Measurements from ENCODE around the gene SP140L. TPM values are rescaled to one million over a fixed set of nuclear protein-coding genes. Genes with fewer than 3 reads are reported as not detected.
A peak's percentile ranks its signal among the peaks of the same experiment; 100 is the strongest.
"Not testable (repeated sequence)": the region's sequence is repeated elsewhere in the genome, so short reads cannot be mapped to it uniquely, and the experiment has no call there.

SP140L gene
- total RNA-seq, 1 experiment from 2014 or later, result 13.9 TPM

GRCh38 chr2:230323385-230324106 lies 3.4 kb upstream of the SP140L start:
- peak; percentile 44 for DNase-seq (ENCODE audit: low read depth)

DNA sequence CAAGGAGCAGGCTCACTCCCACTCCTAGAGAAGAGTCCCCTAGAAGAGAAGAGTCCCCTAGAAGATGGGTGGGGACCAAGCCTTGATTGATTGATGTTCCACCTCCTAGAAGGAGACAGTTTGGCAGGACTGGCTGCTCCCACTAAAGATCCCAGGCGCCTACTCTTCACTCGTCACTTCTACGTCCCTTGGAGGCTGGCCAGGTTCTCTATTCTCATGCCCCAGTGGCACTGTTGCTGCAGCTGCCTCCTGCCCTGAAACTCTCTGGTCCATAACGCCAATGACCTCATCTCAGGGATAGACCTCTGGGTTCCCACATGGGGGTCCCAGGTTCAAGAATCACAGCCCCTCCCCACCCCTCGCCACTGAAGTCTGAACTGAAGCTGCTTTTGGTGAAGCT lies 2.5 kb upstream of the SP140L start:
- no peak for DNase-seq (ENCODE audit: low read depth)

DNA sequence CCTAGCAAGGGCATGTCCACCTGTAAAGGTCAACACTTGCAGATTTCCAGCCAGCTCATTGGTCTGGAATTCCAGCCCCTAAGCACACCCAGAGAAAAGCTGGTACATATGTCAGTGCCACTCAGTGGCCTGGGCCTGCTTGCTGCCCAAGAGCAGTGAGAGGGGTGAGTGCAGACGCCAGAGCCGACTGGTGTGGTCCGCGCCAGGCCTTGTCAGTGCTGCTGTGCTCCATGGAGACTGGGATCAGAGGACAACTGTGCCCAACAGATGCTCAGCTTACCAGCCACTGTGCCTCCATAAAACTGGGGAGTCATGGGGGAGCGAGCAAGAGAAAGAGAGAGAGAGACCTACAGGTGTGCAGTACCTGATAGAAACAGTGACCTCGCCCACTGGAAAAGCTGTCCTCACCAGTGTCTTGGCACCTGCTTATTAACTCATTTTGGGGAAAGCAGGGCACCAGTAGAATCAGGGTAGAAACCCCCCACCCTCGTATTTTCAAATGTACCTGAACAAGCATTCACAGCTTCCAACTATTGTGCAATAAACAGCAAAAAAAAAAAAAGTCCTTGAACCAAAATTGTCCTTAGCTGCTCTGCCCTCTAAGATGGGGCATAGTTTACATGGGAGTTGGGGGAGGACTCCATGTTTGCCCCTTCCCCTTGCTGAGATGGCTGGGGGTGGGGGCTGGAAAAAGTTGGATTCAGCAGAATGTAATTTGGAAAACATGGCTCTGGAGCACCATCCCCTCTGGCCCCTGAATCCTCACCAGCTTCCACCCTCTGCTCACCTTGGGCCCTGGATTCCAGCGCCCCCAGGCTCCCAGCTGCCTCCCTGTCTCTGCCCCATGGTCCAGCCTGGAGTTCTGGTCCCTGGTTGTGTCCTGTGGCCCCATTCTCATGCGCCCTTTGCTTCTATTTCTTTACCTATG lies 1.4 kb upstream of the SP140L start:
- no peak for DNase-seq (ENCODE audit: low read depth)

DNA sequence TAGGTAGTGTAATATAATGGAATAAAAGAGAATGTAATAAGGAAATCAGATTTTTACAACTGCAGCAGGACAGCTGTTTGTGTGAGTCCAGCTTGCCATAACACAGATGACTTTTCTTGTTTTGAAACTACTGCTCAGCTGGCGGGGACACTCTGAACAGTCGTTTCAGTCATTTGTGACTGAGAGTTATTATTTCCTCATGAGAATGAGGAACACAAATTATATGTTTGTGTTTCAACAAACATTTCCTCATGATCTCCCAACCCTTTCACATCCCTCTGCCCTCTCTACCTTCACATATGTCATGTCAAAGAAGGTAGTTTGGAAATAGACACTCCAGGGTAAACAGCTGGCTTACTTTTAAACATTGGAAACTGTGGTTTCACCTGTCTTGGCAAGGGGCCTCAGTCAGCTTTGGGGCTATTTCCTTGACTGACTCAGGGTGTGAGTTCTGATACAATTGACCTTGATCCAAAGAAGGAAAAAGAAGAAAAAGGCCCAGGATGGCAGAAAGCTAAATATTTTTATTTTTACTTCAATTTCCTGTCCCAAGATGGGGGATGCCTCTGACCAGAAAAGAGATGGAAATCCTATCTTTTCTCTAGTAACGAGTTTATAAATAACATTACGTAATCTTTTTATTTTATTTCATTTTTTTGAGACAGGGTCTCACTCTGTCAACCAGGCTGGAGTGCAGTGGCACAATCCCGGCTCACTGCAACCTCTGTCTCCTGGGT lies 593 bp downstream of the SP140L start:
- no peak for DNase-seq (ENCODE audit: low read depth)

DNA sequence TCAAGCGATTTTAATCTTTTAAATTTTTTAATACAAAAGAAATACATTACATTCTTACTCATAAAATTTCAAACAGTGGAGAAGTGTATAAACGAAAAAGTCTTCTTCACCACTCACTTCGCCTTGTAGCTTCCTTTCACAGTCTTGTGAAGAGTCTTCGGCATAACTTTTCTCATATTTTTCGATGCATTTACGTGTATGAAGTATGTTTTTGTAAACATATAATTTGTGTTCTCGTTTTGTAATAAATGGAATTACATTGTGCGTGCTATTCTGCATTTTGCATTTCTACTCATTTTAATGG lies 1.1 kb downstream of the SP140L start:
- DNase-seq (ENCODE audit: low read depth), result no peak

- no peak for DNase-seq (ENCODE audit: low read depth)
These were observed 3.1 kb downstream of the SP140L start for GRCh38 chr2:230329946-230330605.

GRCh38 chr2:230330725-230331124 lies 3.7 kb downstream of the SP140L start:
- DNase-seq (ENCODE audit: low read depth), result peak; percentile 25

GRCh38 chr2:230335461-230335863 lies 8.5 kb downstream of the SP140L start:
- no peak for DNase-seq (ENCODE audit: low read depth)

DNA sequence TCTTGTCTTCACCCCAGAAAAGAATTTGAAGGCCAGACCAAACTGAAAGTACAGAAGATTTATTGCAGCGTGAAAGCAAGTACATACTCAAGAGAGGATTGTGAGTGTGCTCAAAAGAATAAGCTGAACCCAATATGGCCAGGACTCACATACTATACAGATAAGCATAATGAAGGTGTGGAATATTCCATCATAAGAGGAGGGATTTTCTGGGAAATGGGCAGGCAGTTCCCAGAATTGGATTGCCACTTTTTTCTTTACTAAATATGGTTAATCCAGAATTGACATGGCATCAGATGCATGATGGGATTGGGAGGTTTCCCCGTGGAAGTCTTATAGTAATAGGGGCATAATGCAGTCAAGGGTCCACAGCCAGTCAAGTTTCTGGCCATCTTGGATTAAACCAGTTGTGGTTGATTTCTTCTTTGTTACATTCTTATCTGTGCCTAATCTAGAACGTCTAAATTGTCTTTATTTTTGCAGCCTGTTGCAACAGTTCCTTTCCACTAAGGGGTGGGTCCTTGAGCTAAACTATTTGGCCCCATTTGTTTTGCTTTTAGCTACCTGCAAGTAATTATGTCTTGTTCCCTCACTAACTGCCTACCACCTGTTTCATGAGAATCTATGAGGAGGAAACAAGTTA lies 9.0 kb downstream of the SP140L start:
- no peak for DNase-seq (ENCODE audit: low read depth)

DNA sequence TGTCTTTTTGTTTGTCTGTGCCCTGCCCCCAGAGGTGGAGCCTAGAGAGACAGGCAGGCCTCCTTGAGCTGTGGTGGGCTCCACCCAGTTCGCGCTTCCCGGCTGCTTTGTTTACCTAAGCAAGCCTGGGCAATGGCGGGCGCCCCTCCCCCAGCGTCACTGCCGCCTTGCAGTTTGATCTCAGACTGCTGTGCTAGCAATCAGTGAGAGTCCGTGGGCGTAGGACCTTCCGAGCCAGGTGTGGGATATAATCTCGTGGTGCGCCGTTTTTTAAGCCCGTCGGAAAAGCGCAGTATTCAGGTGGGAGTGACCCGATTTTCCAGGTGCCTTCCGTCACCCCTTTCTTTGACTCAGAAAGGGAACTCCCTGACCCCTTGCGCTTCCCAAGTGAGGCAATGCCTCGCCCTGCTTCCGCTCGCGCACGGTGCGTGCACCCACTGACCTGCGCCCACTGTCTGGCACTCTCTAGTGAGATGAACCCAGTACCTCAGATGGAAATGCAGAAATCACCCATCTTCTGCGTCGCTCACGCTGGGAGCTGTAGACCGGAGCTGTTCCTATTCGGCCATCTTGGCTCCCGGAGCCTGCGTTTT lies 15.0 kb downstream of the SP140L start:
- not testable (repeated sequence) for DNase-seq (ENCODE audit: low read depth)

DNA sequence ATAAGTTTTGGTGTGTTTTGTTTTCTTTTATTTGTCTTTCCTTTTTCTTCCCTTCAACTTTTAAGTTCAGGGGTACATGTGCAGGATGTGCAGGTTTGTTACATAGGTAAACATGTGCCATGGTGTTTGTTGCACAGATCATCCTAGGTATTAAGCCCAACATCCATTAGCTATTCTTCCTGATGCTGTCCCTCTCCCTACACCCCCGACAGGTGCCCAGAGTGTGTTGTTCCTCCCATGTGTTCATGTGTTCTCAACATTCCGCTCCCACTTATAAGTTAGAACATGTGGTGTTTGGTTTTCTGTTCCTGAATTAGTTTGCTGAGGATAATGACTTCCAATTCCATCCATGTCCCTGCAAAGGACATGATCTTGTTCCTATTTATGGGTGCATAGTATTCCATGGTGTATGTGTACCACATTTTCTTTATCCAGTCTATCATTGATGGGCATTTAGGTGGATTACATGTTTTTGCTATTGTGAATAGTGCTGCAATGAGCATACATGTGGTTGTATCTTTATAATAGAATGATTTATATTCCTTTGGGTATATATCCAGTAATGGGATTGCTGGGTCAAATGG lies 16.1 kb downstream of the SP140L start:
- not testable (repeated sequence) for DNase-seq (ENCODE audit: low read depth)

- no peak for DNase-seq (ENCODE audit: low read depth)
These were observed 16.8 kb downstream of the SP140L start for GRCh38 chr2:230343747-230344146.

- DNase-seq (ENCODE audit: low read depth), result no peak
These were observed 19.5 kb downstream of the SP140L start for GRCh38 chr2:230346465-230346864.

DNA sequence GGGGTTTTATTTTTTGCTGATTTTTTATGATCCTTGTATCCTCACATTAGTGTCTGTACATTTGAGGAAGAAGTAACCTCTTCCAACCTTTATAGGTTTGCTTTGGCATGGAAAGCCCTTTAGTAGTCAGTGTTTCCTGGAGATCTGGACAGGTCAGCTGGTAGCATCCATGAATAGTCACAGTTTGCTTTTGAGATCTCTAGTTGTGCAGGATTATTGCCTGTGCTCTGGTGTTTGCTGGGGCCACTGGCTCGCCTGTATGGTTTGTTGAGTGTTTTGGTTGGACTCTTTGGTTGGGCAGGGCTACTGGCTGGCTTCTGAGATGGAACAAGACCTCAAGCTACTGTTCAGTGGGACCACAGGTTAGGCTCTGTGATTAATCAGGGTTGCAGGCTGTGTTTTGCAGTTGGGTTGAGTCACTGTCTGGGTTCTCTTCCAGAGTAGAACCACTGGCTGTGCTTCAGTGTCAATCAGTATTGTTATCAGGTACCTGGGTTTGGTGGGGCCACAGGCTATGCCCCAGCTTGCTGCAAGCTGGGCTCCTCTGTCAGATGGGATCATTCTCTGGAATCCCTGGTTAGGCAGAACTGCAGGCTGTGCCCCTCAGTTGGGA lies 20.0 kb downstream of the SP140L start:
- DNase-seq (ENCODE audit: low read depth), result no peak

DNA sequence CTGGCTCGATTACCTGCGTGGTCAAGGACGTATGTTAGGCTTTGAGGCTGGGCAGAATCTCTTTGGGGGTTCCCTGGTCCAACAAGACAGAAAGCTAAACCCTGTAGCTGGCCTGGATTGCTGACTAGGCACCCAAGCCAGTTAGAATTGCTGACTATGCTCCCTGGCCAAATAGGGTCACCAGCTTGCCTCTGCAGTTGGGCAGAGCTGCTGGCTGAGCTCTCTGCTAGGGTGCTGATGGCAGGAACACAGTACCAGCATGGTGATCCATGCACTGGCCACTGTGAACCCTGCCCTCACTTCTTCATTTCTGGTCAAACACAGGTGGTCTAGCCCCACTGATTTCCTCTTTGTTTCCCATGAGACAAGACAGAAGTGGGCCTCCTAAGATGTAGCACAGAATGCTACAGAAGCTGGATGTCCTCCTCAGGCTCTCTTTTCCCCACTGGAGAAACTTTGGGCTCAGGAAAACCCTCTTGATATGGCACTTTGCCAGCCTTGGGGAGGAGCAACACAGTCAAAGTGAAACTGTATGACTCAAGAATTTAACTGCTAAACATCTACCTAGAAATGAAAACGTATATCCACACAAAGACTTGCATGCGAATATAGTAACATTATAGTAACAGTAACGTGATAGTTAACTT lies 20.8 kb downstream of the SP140L start:
- peak; percentile 46 for DNase-seq (ENCODE audit: low read depth)

- DNase-seq (ENCODE audit: low read depth), result no peak
These were observed 21.8 kb downstream of the SP140L start for GRCh38 chr2:230348787-230349186.

DNA sequence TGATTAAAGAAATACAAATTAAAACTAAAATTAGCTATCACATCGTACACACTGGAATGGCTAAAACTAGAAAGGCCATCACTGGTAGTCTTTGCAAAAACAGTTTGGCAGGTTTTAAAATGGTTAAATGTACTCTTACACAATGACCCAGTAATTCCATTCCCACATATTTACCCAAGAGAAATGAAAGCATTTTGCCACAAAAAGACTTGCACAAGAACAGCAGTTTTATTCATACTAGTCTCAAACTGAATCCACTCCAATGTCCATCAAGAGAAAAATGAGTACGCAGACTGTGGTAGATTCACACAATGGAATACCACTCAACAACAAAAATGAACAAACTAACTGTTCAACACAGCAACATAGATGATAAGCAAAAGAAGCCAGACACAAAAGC lies 29.1 kb downstream of the SP140L start:
- no peak for DNase-seq (ENCODE audit: low read depth)

- peak; percentile 11 for DNase-seq (ENCODE audit: low read depth)
These were observed 31.3 kb downstream of the SP140L start for GRCh38 chr2:230358305-230358704.

GRCh38 chr2:230360028-230360427 lies 33.0 kb downstream of the SP140L start:
- no peak for DNase-seq (ENCODE audit: low read depth)
